GM18519 (cell line): Measurements from ENCODE around the gene DAB2IP.

Experiments used
- ATAC-seq: cut with Tn5 transposase; IDR thresholded peaks from one replicate; pipeline ENCODE4 v1.9.1; 2021; ENCODE audit warnings: mild to moderate bottlenecking, moderate library complexity; ENCODE audit not compliant: unreplicated experiment, low FRiP score

Gene DAB2IP

GRCh38 chr9:121809356-121810050 lies 158.1 kb downstream of the DAB2IP start:
- no peak for ATAC-seq

- no peak for ATAC-seq
Measured at GRCh38 chr9:121810489-121810888, 159.1 kb downstream of the DAB2IP start.

- ATAC-seq: no peak
Measured at GRCh38 chr9:121811140-121811539, 159.7 kb downstream of the DAB2IP start.

GRCh38 chr9:121811751-121812150 lies 160.3 kb downstream of the DAB2IP start:
- ATAC-seq: no peak

- no peak for ATAC-seq
Measured at GRCh38 chr9:121812159-121812735, 160.8 kb downstream of the DAB2IP start.

- no peak for ATAC-seq
Measured at GRCh38 chr9:121813519-121814210, 162.2 kb downstream of the DAB2IP start.

- no peak for ATAC-seq
Measured at GRCh38 chr9:121814594-121814993, 163.2 kb downstream of the DAB2IP start.

- no peak for ATAC-seq
Measured at GRCh38 chr9:121815084-121815483, 163.7 kb downstream of the DAB2IP start.

- no peak for ATAC-seq
Measured at GRCh38 chr9:121815546-121816448, 164.4 kb downstream of the DAB2IP start.

GRCh38 chr9:121816449-121816817 lies 165.0 kb downstream of the DAB2IP start:
- ATAC-seq: no peak

GRCh38 chr9:121816845-121817450 lies 165.5 kb downstream of the DAB2IP start:
- ATAC-seq: no peak

- ATAC-seq: no peak
Measured at GRCh38 chr9:121817476-121817875, 166.0 kb downstream of the DAB2IP start.

- ATAC-seq: no peak
Measured at GRCh38 chr9:121818016-121818661, 166.7 kb downstream of the DAB2IP start.

- no peak for ATAC-seq
Measured at GRCh38 chr9:121818841-121819427, 167.5 kb downstream of the DAB2IP start.

- ATAC-seq: no peak
Measured at GRCh38 chr9:121819428-121820231, 168.2 kb downstream of the DAB2IP start.

- ATAC-seq: no peak
Measured at GRCh38 chr9:121820286-121821005, 169.0 kb downstream of the DAB2IP start.

- ATAC-seq: no peak
Measured at GRCh38 chr9:121821326-121821725, 169.9 kb downstream of the DAB2IP start.
